GM20431 (cell line): ENCODE measurements around the gene ME2.
"Not testable (repeated sequence)": the region's sequence is repeated elsewhere in the genome, so short reads cannot be mapped to it uniquely, and the experiment has no call there.

Experiments
- in situ Hi-C: fragments of 300-500 bp; cut with MseI, MboI; formaldehyde crosslinking; loops from one replicate; pipeline ENCODE4 v1.15.0; 2020; ENCODE audit warnings: low sequenced_read_pairs; ENCODE audit not compliant: unreplicated experiment

The ME2 gene

GRCh38 chr18:50909261-50909660 is 30.3 kb downstream of the ME2 start:
- in situ Hi-C loops = no loop called here

GRCh38 chr18:50911006-50911405 is 32.1 kb downstream of the ME2 start:
- in situ Hi-C loops = no loop called here

DNA sequence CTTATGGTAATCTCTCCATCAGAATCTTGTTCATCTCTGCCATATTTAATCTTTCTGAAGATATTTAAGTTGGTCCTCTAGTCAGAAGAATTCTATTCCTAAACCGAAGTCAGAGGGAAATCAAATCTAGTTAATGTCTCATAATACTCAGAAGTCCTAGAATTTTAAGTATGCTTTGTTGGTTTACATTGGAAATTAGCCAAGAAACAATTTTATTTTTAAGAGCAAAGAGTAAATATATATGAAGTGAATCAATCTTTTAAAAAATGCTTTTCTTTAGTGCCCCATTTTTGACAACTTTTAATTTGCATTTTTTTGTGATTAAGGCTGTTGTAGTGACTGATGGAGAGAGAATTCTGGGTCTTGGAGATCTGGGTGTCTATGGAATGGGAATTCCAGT is 38.1 kb downstream of the ME2 start:
- in situ Hi-C loops = no loop called here

DNA sequence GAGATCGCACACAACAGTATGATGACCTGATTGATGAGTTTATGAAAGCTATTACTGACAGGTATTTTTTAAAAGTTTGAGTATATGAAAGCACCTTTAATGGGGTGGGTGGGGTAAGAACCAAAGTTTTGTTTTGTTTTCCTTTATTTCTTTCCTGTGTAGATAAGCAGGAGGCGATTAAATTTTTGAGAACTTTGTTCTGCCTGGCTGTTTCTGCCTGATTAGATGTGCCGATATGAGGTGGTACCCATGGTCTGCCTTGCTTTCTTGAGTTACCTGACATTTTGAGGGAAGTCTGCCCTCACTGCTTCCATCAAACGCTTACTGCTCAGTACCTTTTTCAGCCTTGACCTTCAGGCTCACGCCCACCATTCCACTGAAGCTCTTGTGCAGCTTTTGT is 39.2 kb downstream of the ME2 start:
- in situ Hi-C loops = no loop called here

DNA sequence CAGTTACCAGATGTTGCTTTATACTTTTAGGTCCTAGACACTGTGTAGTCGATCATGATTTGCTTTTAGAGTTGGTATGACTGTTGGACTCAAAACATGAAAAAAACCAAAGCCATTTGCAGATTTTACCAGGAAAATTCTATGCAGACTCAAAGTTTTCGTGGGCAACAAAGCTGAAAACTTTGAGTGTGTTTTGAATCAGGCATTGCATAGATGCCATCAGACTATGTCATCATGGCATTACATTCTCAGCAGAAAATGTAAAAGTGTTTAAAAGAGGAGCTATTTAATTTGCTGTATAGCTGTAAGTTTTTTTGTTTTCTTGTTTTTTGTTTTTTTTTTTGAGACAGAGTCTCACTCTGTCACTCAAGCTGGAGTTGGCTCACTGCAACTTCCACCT is 45.5 kb downstream of the ME2 start:
- in situ Hi-C loops = no loop called here

DNA sequence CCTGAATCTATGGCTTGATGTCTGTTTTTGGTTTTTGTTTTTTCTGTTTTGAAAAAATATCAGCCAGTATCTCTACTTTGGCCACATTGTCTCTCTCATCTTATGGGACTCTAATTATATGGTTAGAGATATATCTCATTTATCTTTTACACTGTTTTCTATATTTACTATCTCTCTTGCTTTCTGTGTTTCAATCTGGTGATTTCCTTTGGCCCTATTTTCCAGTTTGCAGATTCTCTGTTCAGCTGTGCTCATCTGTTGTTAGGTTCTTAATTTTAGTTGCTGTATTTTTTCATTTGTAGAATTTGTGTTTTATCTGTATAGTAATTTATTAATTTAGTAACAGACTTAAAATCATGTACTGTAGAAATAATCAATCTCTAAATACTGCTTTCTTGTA is 47.6 kb downstream of the ME2 start:
- in situ Hi-C loops = no loop called here

- in situ Hi-C loops = no loop called here
Observed at GRCh38 chr18:50928551-50928950, 49.6 kb downstream of the ME2 start.

GRCh38 chr18:50933684-50934083 is 54.8 kb downstream of the ME2 start:
- in situ Hi-C loops = no loop called here

DNA sequence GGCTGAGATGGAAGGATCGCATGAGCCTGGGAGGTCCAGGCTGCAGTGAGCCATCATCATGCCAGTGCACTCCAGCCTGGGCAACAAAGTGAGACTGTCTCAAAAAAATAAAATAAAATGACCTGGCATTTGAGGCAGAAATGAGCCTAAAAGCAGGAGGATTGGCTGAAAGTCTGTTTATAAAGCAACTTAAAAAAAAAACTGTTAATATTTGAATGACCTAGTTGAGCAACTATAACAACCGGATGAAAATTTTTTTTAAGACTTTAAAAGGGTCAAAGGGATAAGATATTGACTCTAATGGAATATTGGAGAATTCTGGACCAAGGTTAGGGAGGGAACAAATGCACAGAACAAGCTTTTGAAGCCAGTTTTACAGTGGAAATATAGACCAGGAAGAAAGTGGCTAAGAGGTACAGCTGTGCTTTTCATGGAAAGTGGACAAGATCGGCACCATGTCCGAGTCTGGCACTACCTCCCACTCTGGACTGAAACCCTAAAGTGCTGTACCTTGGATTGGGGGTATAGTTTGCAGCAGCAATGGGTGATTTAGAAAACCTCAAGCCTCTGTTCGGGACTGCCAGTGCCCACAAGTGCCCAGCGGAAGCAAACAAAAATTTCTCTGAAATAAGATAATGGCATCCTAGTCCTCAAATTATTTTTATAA is 55.8 kb downstream of the ME2 start:
- in situ Hi-C loops = no loop called here

GRCh38 chr18:50935493-50936191 is 56.7 kb downstream of the ME2 start:
- in situ Hi-C loops = no loop called here

DNA sequence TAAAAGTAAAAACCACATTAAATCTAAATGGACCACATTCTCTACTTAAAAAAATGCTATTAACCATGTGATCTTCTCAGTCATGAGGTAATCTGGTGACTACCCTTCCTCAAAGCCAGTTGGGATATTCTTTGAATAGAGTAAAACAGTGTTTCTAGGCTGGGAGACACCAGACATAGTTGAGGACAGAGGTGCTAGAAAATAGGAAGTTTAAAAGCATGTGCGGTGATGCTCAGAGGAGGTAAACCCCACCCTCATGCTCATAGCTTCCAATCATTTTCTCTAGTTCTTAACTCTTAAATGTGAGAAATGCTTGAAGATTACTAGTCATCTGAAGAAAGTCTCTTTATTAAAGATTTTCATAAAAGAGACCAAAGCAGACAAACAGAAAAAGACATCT is 58.3 kb downstream of the ME2 start:
- in situ Hi-C loops = no loop called here

GRCh38 chr18:50938912-50939311 is 60.0 kb downstream of the ME2 start:
- in situ Hi-C loops = no loop called here

DNA sequence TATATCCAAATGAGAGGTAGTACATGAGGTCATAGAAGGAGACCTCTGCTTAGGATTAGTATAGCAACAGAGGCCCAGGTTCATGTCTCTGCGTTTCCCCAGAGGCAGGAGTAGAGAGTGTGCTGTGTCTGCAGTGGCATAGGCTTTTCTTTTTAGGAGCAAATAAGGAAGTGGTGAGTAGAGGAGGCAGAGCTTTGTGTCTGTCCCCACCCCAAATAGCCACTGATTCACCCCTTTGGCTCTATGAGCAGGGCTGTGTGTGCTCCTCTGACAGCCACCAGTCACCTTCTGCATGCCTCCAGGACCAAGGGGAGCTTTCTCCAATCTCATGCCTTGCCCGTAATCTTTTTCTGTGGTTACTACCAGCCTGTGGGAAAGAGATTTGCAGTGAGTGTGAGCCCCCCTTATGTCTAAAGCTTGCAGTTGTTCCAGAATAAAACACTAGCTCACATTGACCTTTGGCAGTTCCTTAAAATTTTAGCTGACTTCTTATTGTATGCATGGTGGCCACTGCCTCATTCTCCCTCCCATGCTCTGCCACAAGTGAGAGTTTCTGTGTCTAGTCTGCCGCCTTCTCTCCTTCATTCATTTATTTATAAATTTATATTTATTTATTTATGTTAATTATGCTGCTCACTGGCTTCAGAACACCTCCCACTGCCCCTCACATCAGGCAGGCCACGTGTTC is 65.5 kb downstream of the ME2 start:
- in situ Hi-C loops = no loop called here

DNA sequence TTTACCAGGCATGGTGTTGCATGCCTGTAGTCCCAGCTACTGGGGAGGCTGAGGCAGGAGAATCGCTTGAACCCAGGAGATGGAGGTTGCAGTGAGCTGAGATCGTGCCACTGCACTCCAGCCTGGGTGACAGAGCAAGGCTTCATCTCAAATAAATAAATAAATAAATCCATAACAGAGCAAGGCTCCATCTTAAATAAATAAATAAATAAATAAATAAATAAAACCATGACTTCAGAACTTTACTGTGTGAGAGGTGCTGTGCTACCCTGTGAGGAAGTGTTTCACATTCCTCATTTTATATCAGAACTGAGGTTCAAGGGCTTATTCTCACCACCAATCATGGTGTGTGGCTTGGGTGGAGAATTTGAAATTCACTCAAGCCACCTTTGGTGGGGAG is 67.0 kb downstream of the ME2 start:
- in situ Hi-C loops = not testable (repeated sequence)

DNA sequence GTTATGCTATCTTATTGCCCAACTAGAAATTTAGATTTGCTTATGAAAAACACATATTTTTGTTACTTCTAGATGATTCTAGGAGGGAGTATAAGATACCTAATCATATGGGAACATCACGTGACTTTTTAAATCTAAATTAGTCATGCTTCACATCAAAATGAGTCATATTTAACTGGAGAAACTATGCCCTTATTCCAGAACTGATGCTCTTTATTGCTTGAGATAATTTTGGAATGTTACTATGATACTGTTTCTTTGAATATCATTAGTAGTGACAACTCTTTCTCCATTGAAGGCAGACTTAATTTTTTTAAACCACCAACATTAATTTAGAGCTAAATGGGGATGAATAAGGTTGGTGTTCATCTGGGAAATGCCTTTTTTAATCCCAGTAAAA is 69.0 kb downstream of the ME2 start:
- in situ Hi-C loops = no loop called here

- in situ Hi-C loops = no loop called here
Observed at GRCh38 chr18:50949185-50949584, 70.3 kb downstream of the ME2 start.

DNA sequence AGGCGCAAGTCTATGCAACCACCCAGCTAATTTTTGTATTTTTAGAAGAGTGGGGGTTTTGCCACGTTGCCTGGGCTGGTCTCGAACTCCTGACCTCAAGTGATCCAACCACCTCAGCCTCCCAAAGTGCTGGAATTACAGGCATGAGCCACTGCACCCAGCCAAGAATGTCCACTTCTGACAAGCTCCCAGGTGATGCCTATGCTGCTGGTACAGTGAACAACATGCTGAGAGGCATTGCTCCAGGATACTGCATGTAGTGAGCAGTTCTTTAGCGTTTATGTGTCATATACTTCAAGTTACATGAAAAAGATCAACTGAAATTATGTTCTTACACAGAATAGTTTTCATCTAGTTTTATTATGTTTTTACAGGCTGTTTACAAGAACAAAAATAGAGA is 71.7 kb downstream of the ME2 start:
- in situ Hi-C loops = no loop called here

- in situ Hi-C loops = no loop called here
Observed at GRCh38 chr18:50953822-50954221, 74.9 kb downstream of the ME2 start.

DNA sequence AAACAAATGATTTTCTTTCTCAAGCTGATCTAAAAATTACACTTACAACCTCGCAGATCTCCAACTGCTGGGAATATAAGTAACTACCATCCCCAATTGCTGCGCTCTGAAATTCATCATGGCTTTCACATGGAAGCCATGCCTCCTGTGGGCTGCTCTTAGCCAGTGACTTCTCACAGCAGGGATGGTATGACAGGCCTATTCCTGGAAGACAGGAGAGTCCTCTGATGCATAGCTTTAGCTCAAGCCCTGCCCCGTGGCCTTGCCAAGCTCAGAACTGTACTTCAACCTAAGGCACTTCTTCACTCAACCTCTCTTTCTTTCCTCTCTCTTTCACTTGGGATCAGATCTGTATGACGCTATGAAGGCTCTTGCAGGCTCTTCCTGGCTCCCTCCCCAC is 76.3 kb downstream of the ME2 start:
- in situ Hi-C loops = no loop called here

DNA sequence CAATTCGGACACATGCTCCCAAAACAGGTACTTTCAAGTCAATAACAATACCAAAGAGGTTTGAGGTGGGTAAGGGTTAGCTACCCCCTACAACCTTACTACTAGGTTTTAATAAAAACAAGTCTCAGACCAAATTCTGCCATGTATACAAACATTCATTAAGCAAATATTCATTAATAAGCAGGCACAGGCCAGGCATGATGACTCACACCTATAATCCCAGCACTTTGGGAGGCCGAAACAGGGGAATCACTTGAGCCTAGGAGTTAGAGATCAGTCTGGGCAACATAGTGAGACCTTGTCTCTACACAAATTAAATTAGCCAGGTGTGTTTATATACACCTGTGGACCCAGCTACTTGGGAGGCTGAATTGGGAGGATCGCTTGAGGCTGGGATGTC is 77.2 kb downstream of the ME2 start:
- in situ Hi-C loops = no loop called here

DNA sequence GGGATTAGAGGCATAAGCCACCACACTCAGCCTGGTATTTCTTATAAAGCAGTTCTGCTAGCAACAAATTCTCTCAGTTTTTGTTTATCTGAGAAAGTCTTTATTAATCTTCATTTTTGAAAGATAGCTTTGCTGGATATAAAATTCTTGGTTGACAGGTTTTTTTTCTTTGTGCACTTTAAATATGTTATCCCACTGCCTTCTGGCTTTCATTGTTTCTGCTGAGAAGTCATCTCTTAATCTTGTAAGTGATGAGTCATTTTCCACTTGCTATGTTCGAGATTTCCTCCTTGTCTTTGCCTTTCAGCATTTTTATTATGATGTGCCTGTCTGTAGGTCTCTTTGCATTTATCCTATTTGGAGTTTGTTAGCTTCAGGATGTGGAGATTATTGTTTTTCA is 83.1 kb downstream of the ME2 start:
- in situ Hi-C loops = no loop called here
